ENCODE measurements around the gene ZFYVE26. TPM values are rescaled to one million over a fixed set of nuclear protein-coding genes. Genes with fewer than 3 reads are reported as not detected.

ZFYVE26 gene
- total and polyA plus RNA-seq, 2 donors (not counting 1 experiment from before 2014, with no cell fraction given), result 10.9 to 46.3 TPM

GRCh38 chr14:67698179-67698578 is 118.2 kb downstream of the ZFYVE26 start:
- TF ChIP-seq, protein P1, sequence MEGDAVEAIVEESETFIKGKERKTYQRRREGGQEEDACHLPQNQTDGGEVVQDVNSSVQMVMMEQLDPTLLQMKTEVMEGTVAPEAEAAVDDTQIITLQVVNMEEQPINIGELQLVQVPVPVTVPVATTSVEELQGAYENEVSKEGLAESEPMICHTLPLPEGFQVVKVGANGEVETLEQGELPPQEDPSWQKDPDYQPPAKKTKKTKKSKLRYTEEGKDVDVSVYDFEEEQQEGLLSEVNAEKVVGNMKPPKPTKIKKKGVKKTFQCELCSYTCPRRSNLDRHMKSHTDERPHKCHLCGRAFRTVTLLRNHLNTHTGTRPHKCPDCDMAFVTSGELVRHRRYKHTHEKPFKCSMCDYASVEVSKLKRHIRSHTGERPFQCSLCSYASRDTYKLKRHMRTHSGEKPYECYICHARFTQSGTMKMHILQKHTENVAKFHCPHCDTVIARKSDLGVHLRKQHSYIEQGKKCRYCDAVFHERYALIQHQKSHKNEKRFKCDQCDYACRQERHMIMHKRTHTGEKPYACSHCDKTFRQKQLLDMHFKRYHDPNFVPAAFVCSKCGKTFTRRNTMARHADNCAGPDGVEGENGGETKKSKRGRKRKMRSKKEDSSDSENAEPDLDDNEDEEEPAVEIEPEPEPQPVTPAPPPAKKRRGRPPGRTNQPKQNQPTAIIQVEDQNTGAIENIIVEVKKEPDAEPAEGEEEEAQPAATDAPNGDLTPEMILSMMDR (IDR thresholded peaks at IDR 0.05), result no peak
- TF ChIP-seq EZH2 (IDR thresholded peaks at IDR 0.05; ENCODE audit: borderline replicate concordance, insufficient read depth, low read depth, low read length, poor library complexity, severe bottlenecking), result no peak
- Mint-ChIP-seq H3K9me3 (ENCODE audit: insufficient read depth) (no peaks in the 10 kb centered on the region), H3K27ac (no peak overlapping the region), H3K4me1 (peaks cover 11% of the 10 kb centered on the region), H3K4me3 (no peak overlapping the region), H3K27me3 (no peaks in the 10 kb centered on the region)
- H4K20me1 ChIP-seq (ENCODE audit: control insufficient read depth, insufficient read depth, low read length, poor library complexity, severe bottlenecking), result no peaks in the 10 kb centered on the region
- H3K79me2 ChIP-seq (ENCODE audit: control insufficient read depth, insufficient read depth, low read length), result peaks cover 12% of the 10 kb centered on the region
- ChIA-PET CTCF (interaction anchor here (1.4 to 12.2 kb wide), 3 partner anchors 79 to 270 kb away, joined by 3 to 392 read pairs (median 5); partner anchors contain the start of gene ARG2), POLR2A (no interaction called here)
- ATAC-seq (ENCODE audit: low read depth) (no peak), DNase-seq (no peak)
- H3K4me3 ChIP-seq (ENCODE audit: control extremely low read depth in 1 of 5, extremely low read depth in 1 of 5, insufficient read depth in 1 of 5, low read depth in 2 of 5, low read length in 4 of 5), result no peak overlapping the region
- no peak overlapping the region for H3K4me2 ChIP-seq (replicated peaks; ENCODE audit: low read depth, low read length, poor library complexity, severe bottlenecking)
- no peaks in the 10 kb centered on the region for H3K27me3 ChIP-seq (replicated peaks in 1 of 4; ENCODE audit: control extremely low read depth in 1 of 4, control insufficient read depth in 3 of 4, insufficient read depth in 4 of 4, low read length in 3 of 4)
- no peaks in the 10 kb centered on the region for H3K9me3 ChIP-seq (ENCODE audit: control extremely low read depth in 1 of 3, control insufficient read depth in 2 of 3, insufficient read depth in 1 of 3, low read length in 2 of 3)
- H3K9ac ChIP-seq (ENCODE audit: low read length), result no peak overlapping the region
- intact Hi-C loops (cut with micrococcal nuclease), result loop anchor here (5.0 to 10.0 kb wide), 3 partner anchors 1191 to 1919 kb away; partner anchors contain the start of genes ERH, GPHN and SLC39A9
- no peak overlapping the region for H3K27ac ChIP-seq (ENCODE audit: low read length in 2 of 2)
- WGBS (ENCODE audit: insufficient coverage), result no CpG with 5 or more reads among the region's 1 CpG
- peaks cover 6 to 13% of the 10 kb centered on the region in 2 donors for H3K4me1 ChIP-seq (ENCODE audit: control insufficient read depth in 2 of 2, insufficient read depth in 2 of 2, low read length in 2 of 2)
- no peaks in the 10 kb centered on the region for H3K36me3 ChIP-seq (replicated peaks in 1 of 2; ENCODE audit: control extremely low read depth in 1 of 2, control insufficient read depth in 1 of 2, extremely low read depth in 1 of 2, insufficient read depth in 2 of 2, low read length in 1 of 2)
- H2AFZ ChIP-seq (ENCODE audit: insufficient read depth, low read depth, low read length, poor library complexity, severe bottlenecking), result no peak overlapping the region

GRCh38 chr14:67697006-67697405 is 119.4 kb downstream of the ZFYVE26 start:
- no peaks in the 10 kb centered on the region for H3K27me3 ChIP-seq (replicated peaks in 1 of 4; ENCODE audit: control extremely low read depth in 1 of 4, control insufficient read depth in 3 of 4, insufficient read depth in 4 of 4, low read length in 3 of 4)
- Mint-ChIP-seq H3K27me3 (no peaks in the 10 kb centered on the region), H3K4me1 (peaks cover 14% of the 10 kb centered on the region), H3K4me3 (no peak overlapping the region), H3K9me3 (ENCODE audit: insufficient read depth) (no peaks in the 10 kb centered on the region), H3K27ac (no peak overlapping the region)
- H3K79me2 ChIP-seq (ENCODE audit: control insufficient read depth, insufficient read depth, low read length), result peaks cover 22% of the 10 kb centered on the region
- no peak overlapping the region for H3K4me3 ChIP-seq (ENCODE audit: control extremely low read depth in 1 of 5, extremely low read depth in 1 of 5, insufficient read depth in 1 of 5, low read depth in 2 of 5, low read length in 4 of 5)
- DNase-seq (no peak), ATAC-seq (ENCODE audit: low read depth) (no peak)
- H3K4me1 ChIP-seq (ENCODE audit: control insufficient read depth in 2 of 2, insufficient read depth in 2 of 2, low read length in 2 of 2), result peaks cover 6 to 13% of the 10 kb centered on the region in 2 donors
- WGBS (ENCODE audit: insufficient coverage), result 100% methylated on average over 1 of the region's 4 CpGs
- no peak overlapping the region for H2AFZ ChIP-seq (ENCODE audit: insufficient read depth, low read depth, low read length, poor library complexity, severe bottlenecking)
- no peak overlapping the region for H3K4me2 ChIP-seq (replicated peaks; ENCODE audit: low read depth, low read length, poor library complexity, severe bottlenecking)
- peaks cover 0 to 7% of the 10 kb centered on the region in 2 experiments for H3K36me3 ChIP-seq (replicated peaks in 1 of 2; ENCODE audit: control extremely low read depth in 1 of 2, control insufficient read depth in 1 of 2, extremely low read depth in 1 of 2, insufficient read depth in 2 of 2, low read length in 1 of 2)
- H4K20me1 ChIP-seq (ENCODE audit: control insufficient read depth, insufficient read depth, low read length, poor library complexity, severe bottlenecking), result no peaks in the 10 kb centered on the region
- H3K9me3 ChIP-seq (ENCODE audit: control extremely low read depth in 1 of 3, control insufficient read depth in 2 of 3, insufficient read depth in 1 of 3, low read length in 2 of 3), result no peaks in the 10 kb centered on the region
- ChIA-PET CTCF (interaction anchor here (0.6 to 12.2 kb wide), 2 partner anchors 30 to 113 kb away, joined by 3 to 392 read pairs; no protein-coding TSS in a partner anchor), POLR2A (no interaction called here)
- no peak for TF ChIP-seq EZH2 (IDR thresholded peaks at IDR 0.05; ENCODE audit: borderline replicate concordance, insufficient read depth, low read depth, low read length, poor library complexity, severe bottlenecking)
- TF ChIP-seq, protein P1 (IDR thresholded peaks at IDR 0.05), result no peak
- H3K27ac ChIP-seq (ENCODE audit: low read length in 2 of 2), result no peak overlapping the region
- intact Hi-C loops (cut with micrococcal nuclease), result loop anchor here (5.0 to 10.0 kb wide), 3 partner anchors 1190 to 1920 kb away; partner anchors contain the start of genes ERH, GPHN and SLC39A9
- no peak overlapping the region for H3K9ac ChIP-seq (ENCODE audit: low read length)

All from B cell (primary cell).